Measurements from ENCODE around the gene SSB.

DNA sequence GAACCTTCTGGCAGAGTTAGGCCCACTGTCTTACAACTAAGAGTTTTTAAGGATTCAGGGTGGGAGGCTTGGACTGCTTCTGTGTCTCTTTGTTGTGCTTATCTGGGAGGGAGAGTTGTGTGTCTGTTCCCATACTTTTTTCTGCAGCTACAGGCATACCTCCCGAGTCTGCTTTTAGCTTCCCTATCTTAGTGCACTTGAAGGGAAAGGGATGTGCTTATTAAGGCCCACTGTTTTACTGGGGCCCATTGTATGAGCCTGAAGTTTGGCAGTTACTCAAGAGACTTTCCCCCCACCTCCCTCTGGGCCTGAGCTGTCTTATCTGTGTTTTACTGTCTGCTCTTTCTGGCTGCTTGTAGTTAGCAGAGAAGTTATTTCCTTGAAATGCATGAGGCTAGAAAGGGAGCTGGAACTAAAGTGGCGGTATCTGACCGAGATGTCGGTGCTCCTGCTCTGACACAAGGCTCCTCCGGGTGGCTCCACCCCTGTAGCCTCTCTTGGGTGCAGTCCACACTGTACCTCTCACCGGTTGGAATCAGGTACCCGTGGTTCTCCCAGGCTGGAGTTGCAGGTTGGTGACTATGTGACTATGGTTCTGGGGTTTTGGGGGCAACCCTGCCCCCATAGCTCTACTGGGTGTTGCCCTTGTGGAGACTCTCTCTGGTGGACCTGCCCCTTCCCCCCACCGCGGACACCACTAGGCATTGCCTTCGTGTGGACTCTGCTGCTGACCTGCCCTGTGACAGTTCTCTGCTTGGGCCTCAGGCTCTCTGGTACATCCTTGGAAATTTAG lies 41.5 kb downstream of the SSB start:
- TF ChIP-seq, protein P1, sequence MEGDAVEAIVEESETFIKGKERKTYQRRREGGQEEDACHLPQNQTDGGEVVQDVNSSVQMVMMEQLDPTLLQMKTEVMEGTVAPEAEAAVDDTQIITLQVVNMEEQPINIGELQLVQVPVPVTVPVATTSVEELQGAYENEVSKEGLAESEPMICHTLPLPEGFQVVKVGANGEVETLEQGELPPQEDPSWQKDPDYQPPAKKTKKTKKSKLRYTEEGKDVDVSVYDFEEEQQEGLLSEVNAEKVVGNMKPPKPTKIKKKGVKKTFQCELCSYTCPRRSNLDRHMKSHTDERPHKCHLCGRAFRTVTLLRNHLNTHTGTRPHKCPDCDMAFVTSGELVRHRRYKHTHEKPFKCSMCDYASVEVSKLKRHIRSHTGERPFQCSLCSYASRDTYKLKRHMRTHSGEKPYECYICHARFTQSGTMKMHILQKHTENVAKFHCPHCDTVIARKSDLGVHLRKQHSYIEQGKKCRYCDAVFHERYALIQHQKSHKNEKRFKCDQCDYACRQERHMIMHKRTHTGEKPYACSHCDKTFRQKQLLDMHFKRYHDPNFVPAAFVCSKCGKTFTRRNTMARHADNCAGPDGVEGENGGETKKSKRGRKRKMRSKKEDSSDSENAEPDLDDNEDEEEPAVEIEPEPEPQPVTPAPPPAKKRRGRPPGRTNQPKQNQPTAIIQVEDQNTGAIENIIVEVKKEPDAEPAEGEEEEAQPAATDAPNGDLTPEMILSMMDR (IDR thresholded peaks at IDR 0.05 in 4 of 5, conservative IDR thresholded peaks at IDR 0.05 in 1 of 5): no peak
- no peak for TF ChIP-seq POLR2A (IDR thresholded peaks at IDR 0.05)
